ENCODE measurements around the gene GPR85. TPM values are rescaled to one million over a fixed set of nuclear protein-coding genes. Genes with fewer than 3 reads are reported as not detected.

GPR85 gene
- total and polyA plus RNA-seq, 2 experiments from 2014 or later = 0.31 to 4.9 TPM

- H3K9me3 ChIP-seq (ENCODE audit: low read depth) = no peaks in the 10 kb centered on the region
- H3K4me3 ChIP-seq = no peak overlapping the region
- TF ChIP-seq EZH2 (IDR thresholded peaks at IDR 0.05; ENCODE audit: borderline replicate concordance) = no peak
- TF ChIP-seq CTCF (IDR thresholded peaks at IDR 0.05; ENCODE audit: poor library complexity) = no peak
- H3K79me2 ChIP-seq = no peaks in the 10 kb centered on the region
- no peak overlapping the region for H3K27ac ChIP-seq
- H2AFZ ChIP-seq = no peak overlapping the region
- no peak overlapping the region for H3K4me2 ChIP-seq
- H3K27me3 ChIP-seq = no peaks in the 10 kb centered on the region
- no peaks in the 10 kb centered on the region for H3K9me2 ChIP-seq (replicated peaks; ENCODE audit: insufficient read depth)
- DNase-seq (ENCODE audit: low spot score) = no peak
- H3K4me1 ChIP-seq (ENCODE audit: insufficient read depth) = no peaks in the 10 kb centered on the region
- H4K20me1 ChIP-seq (ENCODE audit: insufficient read depth, poor library complexity, severe bottlenecking) = no peaks in the 10 kb centered on the region
- no peaks in the 10 kb centered on the region for H3K36me3 ChIP-seq (replicated peaks; ENCODE audit: insufficient read depth, low read depth)
These were observed 45.8 kb downstream of the GPR85 start for GRCh38 chr7:113040849-113041248.

GRCh38 chr7:113033959-113034358, 52.7 kb downstream of the GPR85 start:
- Histone ChIP-seq H3K9me2 (replicated peaks; ENCODE audit: insufficient read depth) (no peaks in the 10 kb centered on the region), H3K27ac (no peak overlapping the region), H4K20me1 (ENCODE audit: insufficient read depth, poor library complexity, severe bottlenecking) (no peaks in the 10 kb centered on the region), H3K36me3 (replicated peaks; ENCODE audit: insufficient read depth, low read depth) (no peaks in the 10 kb centered on the region), H3K27me3 (no peaks in the 10 kb centered on the region), H3K79me2 (no peaks in the 10 kb centered on the region), H3K4me1 (ENCODE audit: insufficient read depth) (no peaks in the 10 kb centered on the region), H2AFZ (no peak overlapping the region), H3K9me3 (ENCODE audit: low read depth) (no peaks in the 10 kb centered on the region), H3K4me2 (no peak overlapping the region), H3K4me3 (no peak overlapping the region)
- no peak for DNase-seq (ENCODE audit: low spot score)
- TF ChIP-seq EZH2phosphoT487 (IDR thresholded peaks at IDR 0.05; ENCODE audit: low read depth, severe bottlenecking, unreplicated experiment) (no peak), CTCF (IDR thresholded peaks at IDR 0.05; ENCODE audit: poor library complexity) (no peak), EZH2 (IDR thresholded peaks at IDR 0.05; ENCODE audit: borderline replicate concordance) (no peak)
- WGBS (ENCODE audit: low lambda C conversion rate, missing lambda C conversion rate) = 43% methylated on average over 2 of the region's 2 CpGs

Other genes with a start within 250 kb of the GPR85 start
- 92.0 and 103 TPM in 2 replicates for gene SMIM30, start 31.7 kb upstream of the GPR85 start, total RNA-seq
- gene SMIM30, start 31.7 kb upstream of the GPR85 start, polyA plus RNA-seq = 74.0 and 78.0 TPM in 2 replicates